ENCODE data around the gene MKNK1. TPM values are rescaled to one million over a fixed set of nuclear protein-coding genes. Genes with fewer than 3 reads are reported as not detected.

Gene MKNK1
- total RNA-seq, 1 donor from 2014 or later, result 30.6 TPM

DNA sequence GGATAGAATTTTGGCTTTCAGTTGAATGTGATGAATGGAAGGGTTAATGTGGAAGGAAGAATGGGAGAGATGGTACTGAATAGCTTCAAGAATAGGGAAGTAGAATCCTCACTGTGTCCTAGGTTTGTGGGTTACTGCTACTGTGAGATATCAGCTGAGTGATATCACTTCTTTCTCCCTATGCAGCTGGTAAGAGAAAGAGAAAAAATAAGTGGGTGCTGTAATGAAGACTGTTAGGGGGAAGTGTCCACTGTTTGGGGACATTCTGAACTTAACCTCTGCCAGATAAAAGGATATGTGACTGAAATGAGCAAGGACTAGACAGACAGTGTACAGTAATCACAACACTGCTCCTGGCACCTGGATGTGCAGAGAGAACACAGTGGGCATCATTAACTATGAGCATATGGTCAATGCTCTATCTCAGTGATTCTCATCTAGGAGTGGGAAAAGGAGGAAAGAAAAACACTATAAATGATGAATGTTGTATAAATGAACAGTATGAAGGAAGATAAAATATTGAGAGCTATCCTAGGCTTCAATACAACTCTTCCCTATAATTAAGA lies 38.1 kb upstream of the MKNK1 start:
- Mint-ChIP-seq H3K27ac (peak overlapping the region; percentile 14), H3K4me3 (no peak overlapping the region), H3K27me3 (ENCODE audit: low read depth) (no peaks in the 10 kb centered on the region), H3K36me3 (peaks cover 20% of the 10 kb centered on the region), H3K9me3 (peaks cover 3% of the 10 kb centered on the region), H3K4me1 (peaks cover 58% of the 10 kb centered on the region)
- TF ChIP-seq, protein P1, sequence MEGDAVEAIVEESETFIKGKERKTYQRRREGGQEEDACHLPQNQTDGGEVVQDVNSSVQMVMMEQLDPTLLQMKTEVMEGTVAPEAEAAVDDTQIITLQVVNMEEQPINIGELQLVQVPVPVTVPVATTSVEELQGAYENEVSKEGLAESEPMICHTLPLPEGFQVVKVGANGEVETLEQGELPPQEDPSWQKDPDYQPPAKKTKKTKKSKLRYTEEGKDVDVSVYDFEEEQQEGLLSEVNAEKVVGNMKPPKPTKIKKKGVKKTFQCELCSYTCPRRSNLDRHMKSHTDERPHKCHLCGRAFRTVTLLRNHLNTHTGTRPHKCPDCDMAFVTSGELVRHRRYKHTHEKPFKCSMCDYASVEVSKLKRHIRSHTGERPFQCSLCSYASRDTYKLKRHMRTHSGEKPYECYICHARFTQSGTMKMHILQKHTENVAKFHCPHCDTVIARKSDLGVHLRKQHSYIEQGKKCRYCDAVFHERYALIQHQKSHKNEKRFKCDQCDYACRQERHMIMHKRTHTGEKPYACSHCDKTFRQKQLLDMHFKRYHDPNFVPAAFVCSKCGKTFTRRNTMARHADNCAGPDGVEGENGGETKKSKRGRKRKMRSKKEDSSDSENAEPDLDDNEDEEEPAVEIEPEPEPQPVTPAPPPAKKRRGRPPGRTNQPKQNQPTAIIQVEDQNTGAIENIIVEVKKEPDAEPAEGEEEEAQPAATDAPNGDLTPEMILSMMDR (IDR thresholded peaks at IDR 0.05; ENCODE audit: unreplicated experiment), result no peak
- DNase-seq (ENCODE audit: low spot score in 2 of 2, unreplicated experiment in 2 of 2), result no peak

DNA sequence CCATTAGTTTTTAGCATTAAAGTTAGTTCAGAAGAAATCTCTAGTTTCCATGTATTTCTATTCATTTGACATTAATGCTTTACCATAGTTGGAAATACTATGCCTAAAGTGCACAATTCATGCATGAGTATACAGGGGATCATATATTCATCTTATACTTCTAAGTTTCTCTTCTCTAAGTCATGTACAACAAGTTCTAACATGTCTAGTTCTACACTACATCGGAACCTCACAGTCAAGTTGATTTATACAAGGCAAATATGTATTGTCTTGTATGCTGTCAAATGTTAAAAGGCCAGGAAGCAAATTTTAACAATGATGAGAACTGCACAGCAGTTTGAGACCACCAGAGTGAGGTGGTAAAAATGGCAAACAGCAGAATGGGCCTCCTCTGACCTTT lies 35.5 kb upstream of the MKNK1 start:
- Mint-ChIP-seq H3K27me3 (ENCODE audit: low read depth) (no peaks in the 10 kb centered on the region), H3K4me3 (no peak overlapping the region), H3K27ac (no peak overlapping the region), H3K4me1 (peaks cover 44% of the 10 kb centered on the region), H3K36me3 (peaks cover 30% of the 10 kb centered on the region), H3K9me3 (no peaks in the 10 kb centered on the region)
- DNase-seq (ENCODE audit: low spot score in 2 of 2, unreplicated experiment in 2 of 2), result no peak
- TF ChIP-seq, protein P1 (IDR thresholded peaks at IDR 0.05; ENCODE audit: unreplicated experiment), result no peak

DNA sequence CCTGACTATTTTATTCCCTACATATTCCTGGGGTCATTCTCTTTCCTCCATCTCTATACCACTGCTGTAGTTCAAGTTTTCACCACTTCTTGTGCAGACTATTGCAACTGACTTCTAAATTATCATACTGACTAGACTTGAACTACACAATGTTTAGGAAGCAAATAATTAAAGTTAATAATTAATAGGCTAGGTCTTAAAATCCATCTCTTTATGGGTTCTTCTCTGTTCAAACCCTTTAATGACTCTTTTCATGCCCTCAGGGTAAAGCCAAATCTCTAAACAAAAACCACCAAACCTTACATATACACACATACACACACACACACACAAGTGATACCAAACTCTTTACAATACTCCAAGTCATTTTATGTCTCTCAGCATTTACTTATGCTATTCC lies 34.9 kb upstream of the MKNK1 start:
- TF ChIP-seq, protein P1 (IDR thresholded peaks at IDR 0.05; ENCODE audit: unreplicated experiment), result no peak
- H3K27me3 Mint-ChIP-seq (ENCODE audit: low read depth), result no peaks in the 10 kb centered on the region

DNA sequence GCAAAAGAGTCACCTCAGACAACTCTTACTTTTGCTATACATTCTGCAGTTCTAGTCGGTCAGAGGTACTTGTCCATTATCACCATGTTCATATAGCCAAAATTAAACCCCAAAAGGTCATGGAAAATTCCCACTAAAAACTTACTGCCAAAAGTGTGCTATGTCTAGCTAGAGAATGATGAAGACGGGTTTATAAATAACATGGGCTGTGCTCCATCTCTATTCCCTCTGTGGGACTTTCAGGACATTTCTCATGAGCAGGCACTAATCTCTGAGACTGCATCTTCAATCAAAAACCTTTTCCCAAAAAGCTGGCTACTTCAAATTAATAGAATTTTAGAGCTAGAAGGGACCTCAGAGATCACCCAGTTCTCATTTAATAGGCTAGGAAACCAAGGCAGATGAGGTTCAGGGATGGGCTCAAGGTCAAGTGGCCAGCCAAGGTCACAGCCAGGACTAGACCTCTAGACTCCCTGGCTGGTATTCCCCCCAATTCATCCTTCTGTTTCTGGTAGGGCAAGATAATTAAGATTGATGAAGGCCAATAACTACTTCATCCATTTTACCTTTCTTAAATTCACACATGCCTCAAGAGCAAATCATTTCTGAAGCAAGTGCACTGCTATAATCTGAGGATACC lies 33.5 kb upstream of the MKNK1 start:
- TF ChIP-seq, protein P1 (IDR thresholded peaks at IDR 0.05; ENCODE audit: unreplicated experiment), result no peak
- Mint-ChIP-seq H3K4me1 (peaks cover 29% of the 10 kb centered on the region), H3K27ac (no peak overlapping the region), H3K27me3 (ENCODE audit: low read depth) (no peaks in the 10 kb centered on the region), H3K36me3 (peaks cover 41% of the 10 kb centered on the region), H3K4me3 (no peak overlapping the region), H3K9me3 (no peaks in the 10 kb centered on the region)
- DNase-seq (ENCODE audit: low spot score in 2 of 2, unreplicated experiment in 2 of 2), result no peak

More for the DNA sequence above, 34.9 kb upstream of the MKNK1 start:
- H3K9me3 Mint-ChIP-seq, result no peaks in the 10 kb centered on the region
- H3K36me3 Mint-ChIP-seq, result peaks cover 35% of the 10 kb centered on the region
- H3K27ac Mint-ChIP-seq, result no peak overlapping the region
- no peak for DNase-seq (ENCODE audit: low spot score in 2 of 2, unreplicated experiment in 2 of 2)
- H3K4me3 Mint-ChIP-seq, result no peak overlapping the region
- H3K4me1 Mint-ChIP-seq, result peaks cover 42% of the 10 kb centered on the region

DNA sequence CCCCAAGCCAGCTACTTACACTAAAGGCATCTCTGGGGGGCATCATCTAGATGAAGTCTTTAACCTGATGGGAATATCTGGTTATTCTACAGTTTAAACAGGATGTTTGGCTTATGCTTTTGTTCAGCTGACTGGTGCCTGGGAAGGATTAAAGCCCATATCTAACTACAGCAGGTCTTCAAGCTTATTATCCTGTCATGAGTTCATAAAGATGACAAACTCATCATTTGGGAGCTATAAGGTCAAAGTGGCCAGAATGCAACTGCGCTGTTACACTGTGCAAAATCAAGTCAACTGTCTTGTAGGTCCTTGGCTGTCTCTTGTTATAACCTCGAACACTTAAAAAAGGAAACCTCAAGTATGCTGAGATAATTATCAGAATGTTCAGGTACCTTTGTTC lies 31.1 kb upstream of the MKNK1 start:
- Mint-ChIP-seq H3K27ac (no peak overlapping the region), H3K9me3 (no peaks in the 10 kb centered on the region), H3K27me3 (ENCODE audit: low read depth) (no peaks in the 10 kb centered on the region), H3K36me3 (peaks cover 36% of the 10 kb centered on the region), H3K4me1 (peaks cover 14% of the 10 kb centered on the region), H3K4me3 (no peak overlapping the region)
- no peak for DNase-seq (ENCODE audit: low spot score in 2 of 2, unreplicated experiment in 2 of 2)
- TF ChIP-seq, protein P1 (IDR thresholded peaks at IDR 0.05; ENCODE audit: unreplicated experiment), result no peak

Data from mesothelial cell of epicardium (in vitro differentiated cells).